HepG2 (cell line): ENCODE measurements around the gene OTUD1. TPM values are rescaled to one million over a fixed set of nuclear protein-coding genes. Genes with fewer than 3 reads are reported as not detected.

Experiments
- DNMT3B ChIP-seq: conservative IDR thresholded peaks from 2 replicates; pipeline ENCODE4 v1.6.1; 2016; ENCODE audit warnings: missing biosample characterization, control low read depth
- FOXA3 ChIP-seq: IDR thresholded peaks from 2 replicates; pipeline ENCODE4 v1.6.1; 2016; ENCODE audit warnings: missing genetic modification reagents, missing compliant biosample characterization
- GFI1 ChIP-seq: sonication (generic); formaldehyde crosslinking; IDR thresholded peaks from 2 replicates; pipeline ENCODE4 v1.5.0; 2020; ENCODE audit warnings: missing genetic modification reagents, mild to moderate bottlenecking, borderline replicate concordance
- IKZF4 ChIP-seq: sonication (generic); formaldehyde crosslinking; IDR thresholded peaks from 2 replicates; pipeline ENCODE4 v1.5.1; 2020; ENCODE audit warnings: borderline replicate concordance, mild to moderate bottlenecking, low read depth, missing genetic modification reagents; ENCODE audit errors: not compliant biosample characterization
- KAT8 ChIP-seq: IDR thresholded peaks from 2 replicates; pipeline ENCODE4 v1.6.1; 2016; ENCODE audit warnings: missing genetic modification reagents, missing compliant biosample characterization
- PLRG1 ChIP-seq: fragments of 450-650 bp; conservative IDR thresholded peaks from 2 replicates; pipeline ENCODE4 v1.6.1; 2016
- REXO4 ChIP-seq: sonication (generic); formaldehyde crosslinking; IDR thresholded peaks from 2 replicates; pipeline ENCODE4 v1.8.0; 2022; ENCODE audit warnings: missing genetic modification reagents, mild to moderate bottlenecking, borderline replicate concordance
- SIX1 ChIP-seq: sonication (generic); formaldehyde crosslinking; IDR thresholded peaks from 2 replicates; pipeline ENCODE4 v1.4.0; 2020; ENCODE audit warnings: missing genetic modification reagents, borderline replicate concordance
- ZFP82 ChIP-seq: sonication (generic); formaldehyde crosslinking; IDR thresholded peaks from 2 replicates; pipeline ENCODE4 v1.5.1; 2020; ENCODE audit warnings: mild to moderate bottlenecking, missing genetic modification reagents, borderline replicate concordance
- ZMAT3 ChIP-seq: sonication (generic); formaldehyde crosslinking; conservative IDR thresholded peaks from 2 replicates; pipeline ENCODE4 v1.7.0; 2021; ENCODE audit warnings: missing genetic modification reagents
- ZNF234 ChIP-seq: sonication (generic); formaldehyde crosslinking; conservative IDR thresholded peaks from 2 replicates; pipeline ENCODE4 v1.5.1; 2020; ENCODE audit warnings: mild to moderate bottlenecking, missing genetic modification reagents
- ZNF382 ChIP-seq: sonication (generic); formaldehyde crosslinking; IDR thresholded peaks from 2 replicates; pipeline ENCODE4 v1.5.0; 2020; ENCODE audit warnings: missing genetic modification reagents, mild to moderate bottlenecking, borderline replicate concordance
- ZNF383 ChIP-seq: sonication (generic); formaldehyde crosslinking; IDR thresholded peaks from 2 replicates; pipeline ENCODE4 v1.4.0; 2020; ENCODE audit warnings: missing genetic modification reagents, mild to moderate bottlenecking, borderline replicate concordance
- ZNF558 ChIP-seq: sonication (generic); formaldehyde crosslinking; IDR thresholded peaks from 2 replicates; pipeline ENCODE4 v1.9.0; 2022; ENCODE audit warnings: mild to moderate bottlenecking, missing genetic modification reagents, borderline replicate concordance
- ZNF777 ChIP-seq: sonication (generic); formaldehyde crosslinking; IDR thresholded peaks from 2 replicates; pipeline ENCODE4 v1.4.0; 2020; ENCODE audit warnings: missing genetic modification reagents
- polyA plus RNA-seq, 8 experiments: library from polyadenylated mRNA; depleted of rRNA in 3 of 8; stranded (reverse) in 7 of 8; unstranded in 1 of 8; fragments of >200 nt; fragmentation: Illumina TruSeq in 4 of 8; extraction: Trizol in 4 of 8; gene quantifications; 2 replicates each; pipeline versions ENCODE4 v1.2.1 to v1.2.3, GENCODE V29; 2011 to 2016; ENCODE audit warnings: low read depth in 4 of 8, missing spikeins in 1 of 8, mixed read lengths in 1 of 8; ENCODE audit not compliant: insufficient read depth in 1 of 8
- total RNA-seq, 5 experiments: library from RNA; depleted of rRNA; stranded (reverse); fragments of >200 nt; fragmentation: Illumina TruSeq; extraction: Trizol; gene quantifications; 2 replicates each; pipeline ENCODE4 v1.2.3, GENCODE V29; 2016; ENCODE audit warnings: low read depth in 1 of 5
- TF ChIP-seq, protein P1 (sequence below): fragments of 450-650 bp; IDR thresholded peaks from 2 replicates; pipeline ENCODE4 v1.6.1; 2016
- TF ChIP-seq, protein P2 (sequence below): IDR thresholded peaks from 2 replicates; pipeline ENCODE4 v1.6.1; 2016; ENCODE audit warnings: low read depth, control low read depth
- TF ChIP-seq, protein P3 (sequence below): IDR thresholded peaks from 2 replicates; pipeline ENCODE4 v1.6.1; 2016; ENCODE audit warnings: missing biosample characterization, missing genetic modification reagents, low read depth
- TF ChIP-seq, protein P4 (sequence below): sonication (generic); formaldehyde crosslinking; IDR thresholded peaks from 2 replicates; pipeline ENCODE4 v1.4.0; 2020; ENCODE audit warnings: missing genetic modification reagents, borderline replicate concordance
- TF ChIP-seq, protein P5 (sequence below): IDR thresholded peaks from 2 replicates; pipeline ENCODE4 v1.6.1; 2016
- TF ChIP-seq, protein P6 (sequence below): sonication (generic); formaldehyde crosslinking; IDR thresholded peaks from 2 replicates; pipeline ENCODE4 v1.5.0; 2020; ENCODE audit warnings: missing genetic modification reagents

The OTUD1 gene
- total and polyA plus RNA-seq, 2 of the 13 experiments (the other 11 are each of a cell fraction or from before 2014, with no cell fraction given) = 1.2 to 1.4 TPM

DNA sequence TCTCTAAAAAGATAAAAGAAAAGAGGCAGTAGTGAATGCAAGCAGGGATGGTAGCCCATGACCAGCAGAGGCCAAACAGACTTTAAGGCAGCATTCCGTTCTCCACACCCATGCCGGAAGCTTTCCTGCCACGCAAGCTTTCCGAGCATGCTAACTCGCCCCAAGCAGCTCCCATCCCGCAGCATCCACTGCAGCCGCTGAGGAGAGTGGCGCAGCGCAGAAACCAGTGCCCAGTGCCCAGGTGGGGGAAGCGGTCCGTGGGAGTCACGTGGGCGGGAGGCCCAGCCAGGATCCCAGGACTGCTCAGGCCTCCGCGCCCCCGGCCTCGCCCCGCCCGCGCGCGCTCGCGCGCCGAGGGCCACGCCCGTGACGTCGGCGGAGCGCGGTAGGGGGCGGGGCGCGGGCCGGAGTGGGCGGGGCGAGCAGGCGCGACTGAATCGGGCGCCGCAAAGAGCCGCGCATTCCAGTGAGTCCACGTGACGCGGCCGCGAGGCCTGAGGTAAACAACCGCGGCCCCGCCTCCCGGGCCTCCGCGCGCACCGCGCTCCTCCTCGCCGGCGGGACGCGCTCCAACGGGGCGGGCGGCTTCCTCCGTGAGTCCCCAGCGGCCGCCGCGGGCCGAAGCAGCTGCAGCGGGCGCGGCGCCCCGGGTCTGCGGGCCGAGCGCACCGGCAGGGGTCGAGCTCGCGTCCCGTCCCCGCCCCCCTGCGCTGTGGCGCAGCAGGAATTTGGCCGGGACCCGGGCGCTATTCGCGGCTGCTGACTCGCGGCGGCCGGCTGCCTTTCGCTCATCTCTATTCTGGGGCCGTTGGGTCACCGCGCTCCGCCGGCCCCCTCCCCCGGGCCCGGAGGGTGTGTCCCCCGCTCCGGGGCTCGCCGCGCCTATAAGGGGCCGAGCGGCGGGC, at the start of gene OTUD1 (continued):
- TF ChIP-seq, protein P1, sequence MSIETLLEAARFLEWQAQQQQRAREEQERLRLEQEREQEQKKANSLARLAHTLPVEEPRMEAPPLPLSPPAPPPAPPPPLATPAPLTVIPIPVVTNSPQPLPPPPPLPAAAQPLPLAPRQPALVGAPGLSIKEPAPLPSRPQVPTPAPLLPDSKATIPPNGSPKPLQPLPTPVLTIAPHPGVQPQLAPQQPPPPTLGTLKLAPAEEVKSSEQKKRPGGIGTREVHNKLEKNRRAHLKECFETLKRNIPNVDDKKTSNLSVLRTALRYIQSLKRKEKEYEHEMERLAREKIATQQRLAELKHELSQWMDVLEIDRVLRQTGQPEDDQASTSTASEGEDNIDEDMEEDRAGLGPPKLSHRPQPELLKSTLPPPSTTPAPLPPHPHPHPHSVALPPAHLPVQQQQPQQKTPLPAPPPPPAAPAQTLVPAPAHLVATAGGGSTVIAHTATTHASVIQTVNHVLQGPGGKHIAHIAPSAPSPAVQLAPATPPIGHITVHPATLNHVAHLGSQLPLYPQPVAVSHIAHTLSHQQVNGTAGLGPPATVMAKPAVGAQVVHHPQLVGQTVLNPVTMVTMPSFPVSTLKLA = no peak
- TF ChIP-seq, protein P2, sequence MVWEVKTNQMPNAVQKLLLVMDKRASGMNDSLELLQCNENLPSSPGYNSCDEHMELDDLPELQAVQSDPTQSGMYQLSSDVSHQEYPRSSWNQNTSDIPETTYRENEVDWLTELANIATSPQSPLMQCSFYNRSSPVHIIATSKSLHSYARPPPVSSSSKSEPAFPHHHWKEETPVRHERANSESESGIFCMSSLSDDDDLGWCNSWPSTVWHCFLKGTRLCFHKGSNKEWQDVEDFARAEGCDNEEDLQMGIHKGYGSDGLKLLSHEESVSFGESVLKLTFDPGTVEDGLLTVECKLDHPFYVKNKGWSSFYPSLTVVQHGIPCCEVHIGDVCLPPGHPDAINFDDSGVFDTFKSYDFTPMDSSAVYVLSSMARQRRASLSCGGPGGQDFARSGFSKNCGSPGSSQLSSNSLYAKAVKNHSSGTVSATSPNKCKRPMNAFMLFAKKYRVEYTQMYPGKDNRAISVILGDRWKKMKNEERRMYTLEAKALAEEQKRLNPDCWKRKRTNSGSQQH = no peak
- no peak for TF ChIP-seq ZFP82 (CRISPR knock-in tag)
- no peak for TF ChIP-seq ZNF234 (CRISPR knock-in tag)
- no peak for TF ChIP-seq DNMT3B (CRISPR knock-in tag)
- TF ChIP-seq REXO4 (CRISPR knock-in tag) = no peak
- 0 out of 2 replicates have a peak, but pooled peaks have one; percentile 39 for TF ChIP-seq ZMAT3
- peak; percentile 82; the same call in 1 of the 2 replicates for TF ChIP-seq ZNF777 (CRISPR knock-in tag)
- TF ChIP-seq, protein P3, sequence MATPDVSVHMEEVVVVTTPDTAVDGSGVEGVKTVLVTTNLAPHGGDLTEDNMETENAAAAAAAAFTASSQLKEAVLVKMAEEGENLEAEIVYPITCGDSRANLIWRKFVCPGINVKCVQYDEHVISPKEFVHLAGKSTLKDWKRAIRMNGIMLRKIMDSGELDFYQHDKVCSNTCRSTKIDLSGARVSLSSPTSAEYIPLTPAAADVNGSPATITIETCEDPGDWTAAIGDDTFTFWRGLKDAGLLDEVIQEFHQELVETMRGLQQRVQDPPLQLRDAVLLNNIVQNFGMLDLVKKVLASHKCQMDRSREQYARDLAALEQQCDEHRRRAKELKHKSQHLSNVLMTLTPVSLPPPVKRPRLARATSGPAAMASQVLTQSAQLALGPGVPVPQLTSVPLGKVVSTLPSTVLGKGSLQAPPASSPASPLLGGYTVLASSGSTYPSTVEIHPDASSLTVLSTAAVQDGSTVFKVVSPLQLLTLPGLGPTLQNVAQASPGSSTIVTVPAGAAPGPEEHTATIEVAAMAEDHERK (CRISPR knock-in tag) = no peak
- TF ChIP-seq ZNF383 (CRISPR knock-in tag) = no peak
- TF ChIP-seq SIX1 (CRISPR knock-in tag) = no peak
- peak; percentile 82 for TF ChIP-seq FOXA3 (CRISPR knock-in tag)
- TF ChIP-seq, protein P4, sequence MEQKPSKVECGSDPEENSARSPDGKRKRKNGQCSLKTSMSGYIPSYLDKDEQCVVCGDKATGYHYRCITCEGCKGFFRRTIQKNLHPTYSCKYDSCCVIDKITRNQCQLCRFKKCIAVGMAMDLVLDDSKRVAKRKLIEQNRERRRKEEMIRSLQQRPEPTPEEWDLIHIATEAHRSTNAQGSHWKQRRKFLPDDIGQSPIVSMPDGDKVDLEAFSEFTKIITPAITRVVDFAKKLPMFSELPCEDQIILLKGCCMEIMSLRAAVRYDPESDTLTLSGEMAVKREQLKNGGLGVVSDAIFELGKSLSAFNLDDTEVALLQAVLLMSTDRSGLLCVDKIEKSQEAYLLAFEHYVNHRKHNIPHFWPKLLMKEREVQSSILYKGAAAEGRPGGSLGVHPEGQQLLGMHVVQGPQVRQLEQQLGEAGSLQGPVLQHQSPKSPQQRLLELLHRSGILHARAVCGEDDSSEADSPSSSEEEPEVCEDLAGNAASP (CRISPR knock-in tag) = 0 out of 2 replicates have a peak, but pooled peaks have one; percentile 7
- no peak for TF ChIP-seq KAT8 (CRISPR knock-in tag)
- TF ChIP-seq ZNF382 (CRISPR knock-in tag) = no peak
- TF ChIP-seq PLRG1 = no peak
- TF ChIP-seq, protein P5, sequence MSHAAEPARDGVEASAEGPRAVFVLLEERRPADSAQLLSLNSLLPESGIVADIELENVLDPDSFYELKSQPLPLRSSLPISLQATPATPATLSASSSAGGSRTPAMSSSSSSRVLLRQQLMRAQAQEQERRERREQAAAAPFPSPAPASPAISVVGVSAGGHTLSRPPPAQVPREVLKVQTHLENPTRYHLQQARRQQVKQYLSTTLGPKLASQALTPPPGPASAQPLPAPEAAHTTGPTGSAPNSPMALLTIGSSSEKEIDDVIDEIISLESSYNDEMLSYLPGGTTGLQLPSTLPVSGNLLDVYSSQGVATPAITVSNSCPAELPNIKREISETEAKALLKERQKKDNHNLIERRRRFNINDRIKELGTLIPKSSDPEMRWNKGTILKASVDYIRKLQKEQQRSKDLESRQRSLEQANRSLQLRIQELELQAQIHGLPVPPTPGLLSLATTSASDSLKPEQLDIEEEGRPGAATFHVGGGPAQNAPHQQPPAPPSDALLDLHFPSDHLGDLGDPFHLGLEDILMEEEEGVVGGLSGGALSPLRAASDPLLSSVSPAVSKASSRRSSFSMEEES (CRISPR knock-in tag) = no peak
- peak; percentile 4; the same call in 1 of the 2 replicates for TF ChIP-seq ZNF558 (CRISPR knock-in tag)
- TF ChIP-seq GFI1 (CRISPR knock-in tag) = no peak
- TF ChIP-seq IKZF4 (CRISPR knock-in tag) = no peak
- TF ChIP-seq, protein P6, sequence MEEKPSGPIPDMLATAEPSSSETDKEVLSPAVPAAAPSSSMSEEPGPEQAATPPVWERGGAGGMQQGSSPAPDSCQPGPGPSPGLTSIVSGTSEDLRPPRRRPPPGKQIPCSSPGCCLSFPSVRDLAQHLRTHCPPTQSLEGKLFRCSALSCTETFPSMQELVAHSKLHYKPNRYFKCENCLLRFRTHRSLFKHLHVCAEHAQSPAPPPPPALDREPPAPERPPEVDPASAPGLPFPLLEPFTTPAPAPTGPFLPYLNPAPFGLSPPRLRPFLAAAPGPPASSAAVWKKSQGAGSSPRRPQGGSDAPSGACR = no peak
